ENCODE data around the gene SPTBN4.

The SPTBN4 gene

DNA sequence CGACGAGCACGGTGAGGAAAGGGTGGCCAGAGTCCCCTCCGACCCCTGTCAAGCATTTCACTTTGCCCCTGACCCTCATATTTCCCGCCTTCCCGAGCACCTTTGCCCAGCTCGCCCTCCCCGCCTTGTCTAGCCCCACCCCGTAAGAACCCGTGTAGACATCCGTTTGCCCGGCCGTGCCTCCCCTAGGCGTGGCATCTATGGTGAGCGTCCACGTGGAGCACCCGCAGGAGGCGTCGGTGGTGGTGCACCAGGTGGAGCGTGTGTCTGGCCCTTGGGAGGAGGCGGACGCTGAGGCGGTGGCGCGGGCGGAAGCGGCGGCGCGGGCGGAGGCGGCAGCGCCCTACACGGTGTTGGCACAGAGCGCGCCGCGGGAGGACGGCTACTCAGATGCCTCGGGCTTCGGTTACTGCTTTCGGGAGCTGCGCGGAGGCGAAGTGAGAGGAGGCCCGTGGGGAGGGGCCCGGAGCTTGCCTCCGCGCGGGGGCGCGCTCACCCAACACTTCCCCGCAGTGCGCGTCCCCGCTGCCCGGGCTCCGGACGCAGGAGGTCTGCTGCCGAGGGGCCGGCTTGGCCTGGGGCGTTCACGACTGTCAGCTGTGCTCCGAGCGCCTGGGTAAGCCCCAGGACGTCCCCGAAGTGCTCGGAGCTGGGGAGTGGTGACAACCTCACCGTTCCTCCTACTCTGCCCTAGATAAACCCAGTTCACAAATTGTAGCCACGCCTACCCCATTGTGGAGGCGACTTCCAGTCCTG is 138.6 kb downstream of the SPTBN4 start:
- peak overlapping the region; percentile 57 for H2BK120ac ChIP-seq (ENCODE audit: low read depth, low read length)
- H2BK5ac ChIP-seq (ENCODE audit: low read depth, low read length, poor library complexity, severe bottlenecking), result no peak overlapping the region
- peak overlapping the region; percentile 78 to 90 for H3K18ac ChIP-seq (ENCODE audit: low read depth in 1 of 2, low read length in 2 of 2)
- H2BK15ac ChIP-seq (ENCODE audit: low read depth, poor library complexity, severe bottlenecking), result peak overlapping the region; percentile 52
- H3K23ac ChIP-seq (ENCODE audit: low read length in 2 of 2), result no peak overlapping the region
- peak overlapping the region; percentile 86 for H3K4me2 ChIP-seq (ENCODE audit: low read length, poor library complexity, severe bottlenecking)
- under 1% methylated on average over 69 of the region's 71 CpGs for WGBS
- peak overlapping the region; percentile 52 to 73 for H3K4me3 ChIP-seq (ENCODE audit: insufficient read depth in 1 of 2, low read depth in 1 of 2, low read length in 2 of 2)
- peak; percentile 71 for DNase-seq
- H4K8ac ChIP-seq (ENCODE audit: low read length), result peak overlapping the region; percentile 76
- peak overlapping the region; percentile 69 to 92 for H2BK12ac ChIP-seq (ENCODE audit: low read length in 2 of 2)
- no peaks in the 10 kb centered on the region for H3K9me3 ChIP-seq (ENCODE audit: control insufficient read depth, low read length)
- peaks cover 19 to 31% of the 10 kb centered on the region in 2 experiments for H3K27me3 ChIP-seq (ENCODE audit: control insufficient read depth in 1 of 2, insufficient read depth in 1 of 2, low read length in 2 of 2)
- peaks cover 48% of the 10 kb centered on the region for H3K4me1 ChIP-seq (ENCODE audit: control insufficient read depth, insufficient read depth, low read depth, low read length)
- no peak overlapping the region for H2AK5ac ChIP-seq (ENCODE audit: low read length, severe bottlenecking)
- peak overlapping the region in 1 of 2 experiments; percentile 75 for H3K14ac ChIP-seq (ENCODE audit: low read length in 2 of 2)
- peak overlapping the region; percentile 68 to 81 for H3K4ac ChIP-seq (ENCODE audit: low read depth in 1 of 2, low read length in 2 of 2)
- H3K36me3 ChIP-seq (ENCODE audit: control insufficient read depth in 1 of 2, insufficient read depth in 2 of 2, low read depth in 1 of 2, low read length in 2 of 2), result peaks cover 0 to 4% of the 10 kb centered on the region in 2 experiments
- H2AFZ ChIP-seq (ENCODE audit: low read depth, low read length), result peak overlapping the region; percentile 66
- H4K91ac ChIP-seq (ENCODE audit: low read length), result peak overlapping the region; percentile 92
- peak overlapping the region; percentile 9 for H3K9ac ChIP-seq (ENCODE audit: low read length)
- H3K79me1 ChIP-seq (replicated peaks; ENCODE audit: low read length, poor library complexity, severe bottlenecking), result no peaks in the 10 kb centered on the region
- H3K27ac ChIP-seq (ENCODE audit: low read length, poor library complexity, severe bottlenecking), result no peak overlapping the region

DNA sequence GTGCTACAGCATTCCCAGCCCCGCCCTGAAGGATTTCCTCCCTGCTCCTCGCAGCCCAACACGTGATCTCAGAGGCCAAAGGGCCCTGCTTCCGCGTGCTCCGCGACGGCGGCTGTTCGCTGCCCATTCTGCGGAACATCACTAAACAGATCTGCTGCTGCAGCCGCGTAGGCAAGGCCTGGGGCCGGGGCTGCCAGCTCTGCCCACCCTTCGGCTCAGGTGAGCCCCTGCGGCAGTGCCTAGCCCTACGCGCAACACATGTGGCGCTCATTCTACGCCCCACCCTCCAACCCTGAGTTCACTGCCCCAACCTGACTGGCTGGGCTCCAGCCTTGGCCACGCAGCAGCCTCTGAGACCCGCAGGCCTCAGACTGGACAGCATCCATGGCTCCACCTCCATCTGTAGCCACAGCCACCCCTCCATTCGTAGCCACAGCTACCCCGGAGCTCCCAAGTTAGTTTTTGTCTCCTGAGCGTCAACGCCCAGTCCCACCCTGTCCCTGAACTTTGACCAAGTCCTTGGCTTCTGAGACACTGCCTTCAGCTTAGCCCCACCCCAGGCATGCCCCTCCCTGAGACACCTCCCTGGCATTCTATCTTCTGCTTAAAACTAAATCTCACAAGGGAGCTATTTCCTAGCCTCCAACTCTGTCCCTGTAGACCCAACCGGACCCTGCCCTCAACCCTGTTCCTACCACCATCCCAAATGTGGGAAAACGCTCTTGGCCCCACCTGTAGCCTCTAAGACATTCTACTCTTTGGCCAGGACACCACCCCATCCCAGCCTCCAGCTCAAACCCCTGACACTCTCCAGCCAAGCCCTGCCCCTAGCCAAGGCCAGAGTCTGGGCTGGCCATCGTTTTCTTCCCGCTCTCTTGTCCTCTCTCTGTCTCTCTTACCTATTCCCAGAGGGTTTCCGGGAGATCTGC is 140.8 kb downstream of the SPTBN4 start:
- Histone ChIP-seq H3K36me3 (ENCODE audit: control insufficient read depth in 1 of 2, insufficient read depth in 2 of 2, low read depth in 1 of 2, low read length in 2 of 2) (peaks cover 0 to 2% of the 10 kb centered on the region in 2 experiments), H3K9ac (ENCODE audit: low read length) (no peak overlapping the region), H3K4me1 (ENCODE audit: control insufficient read depth, insufficient read depth, low read depth, low read length) (peaks cover 34% of the 10 kb centered on the region), H2BK12ac (ENCODE audit: low read length in 2 of 2) (no peak overlapping the region), H3K23ac (ENCODE audit: low read length in 2 of 2) (no peak overlapping the region), H2AFZ (ENCODE audit: low read depth, low read length) (no peak overlapping the region), H2AK5ac (ENCODE audit: low read length, severe bottlenecking) (no peak overlapping the region), H2BK5ac (ENCODE audit: low read depth, low read length, poor library complexity, severe bottlenecking) (no peak overlapping the region), H3K4me3 (ENCODE audit: insufficient read depth in 1 of 2, low read depth in 1 of 2, low read length in 2 of 2) (no peak overlapping the region), H3K79me1 (replicated peaks; ENCODE audit: low read length, poor library complexity, severe bottlenecking) (no peaks in the 10 kb centered on the region), H3K27ac (ENCODE audit: low read length, poor library complexity, severe bottlenecking) (no peak overlapping the region), H3K14ac (ENCODE audit: low read length in 2 of 2) (no peak overlapping the region), H2BK15ac (ENCODE audit: low read depth, poor library complexity, severe bottlenecking) (no peak overlapping the region), H4K91ac (ENCODE audit: low read length) (peak overlapping the region; percentile 23), H4K8ac (ENCODE audit: low read length) (no peak overlapping the region), H3K18ac (ENCODE audit: low read depth in 1 of 2, low read length in 2 of 2) (no peak overlapping the region), H3K27me3 (ENCODE audit: control insufficient read depth in 1 of 2, insufficient read depth in 1 of 2, low read length in 2 of 2) (peaks cover 10 to 18% of the 10 kb centered on the region in 2 experiments), H3K9me3 (ENCODE audit: control insufficient read depth, low read length) (no peaks in the 10 kb centered on the region), H2BK120ac (ENCODE audit: low read depth, low read length) (no peak overlapping the region), H3K4ac (ENCODE audit: low read depth in 1 of 2, low read length in 2 of 2) (no peak overlapping the region), H3K4me2 (ENCODE audit: low read length, poor library complexity, severe bottlenecking) (no peak overlapping the region)
- DNase-seq, result no peak
- WGBS, result 79% methylated on average over 31 of the region's 31 CpGs

DNA sequence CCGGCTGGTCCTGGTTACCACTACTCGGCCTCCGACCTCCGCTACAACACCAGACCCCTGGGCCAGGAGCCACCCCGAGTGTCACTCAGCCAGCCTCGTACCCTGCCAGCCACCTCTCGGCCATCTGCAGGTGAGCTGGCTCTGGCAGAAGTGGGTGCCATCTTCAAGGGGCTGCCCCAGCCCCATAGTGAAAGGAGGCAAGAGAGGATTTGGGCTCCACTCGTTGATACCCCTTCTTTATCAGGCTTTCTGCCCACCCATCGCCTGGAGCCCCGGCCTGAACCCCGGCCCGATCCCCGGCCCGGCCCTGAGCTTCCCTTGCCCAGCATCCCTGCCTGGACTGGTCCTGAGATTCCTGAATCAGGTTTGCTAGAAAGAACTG is 141.4 kb downstream of the SPTBN4 start:
- no peak overlapping the region for H3K23ac ChIP-seq (ENCODE audit: low read length in 2 of 2)
- H2BK5ac ChIP-seq (ENCODE audit: low read depth, low read length, poor library complexity, severe bottlenecking), result no peak overlapping the region
- no peak overlapping the region for H2BK120ac ChIP-seq (ENCODE audit: low read depth, low read length)
- no peaks in the 10 kb centered on the region for H3K9me3 ChIP-seq (ENCODE audit: control insufficient read depth, low read length)
- peaks cover 0 to 2% of the 10 kb centered on the region in 2 experiments for H3K36me3 ChIP-seq (ENCODE audit: control insufficient read depth in 1 of 2, insufficient read depth in 2 of 2, low read depth in 1 of 2, low read length in 2 of 2)
- H3K79me1 ChIP-seq (replicated peaks; ENCODE audit: low read length, poor library complexity, severe bottlenecking), result no peaks in the 10 kb centered on the region
- no peak overlapping the region for H3K4me3 ChIP-seq (ENCODE audit: insufficient read depth in 1 of 2, low read depth in 1 of 2, low read length in 2 of 2)
- H4K91ac ChIP-seq (ENCODE audit: low read length), result no peak overlapping the region
- H2BK15ac ChIP-seq (ENCODE audit: low read depth, poor library complexity, severe bottlenecking), result no peak overlapping the region
- no peak overlapping the region for H4K8ac ChIP-seq (ENCODE audit: low read length)
- H3K4me2 ChIP-seq (ENCODE audit: low read length, poor library complexity, severe bottlenecking), result no peak overlapping the region
- peaks cover 10 to 18% of the 10 kb centered on the region in 2 experiments for H3K27me3 ChIP-seq (ENCODE audit: control insufficient read depth in 1 of 2, insufficient read depth in 1 of 2, low read length in 2 of 2)
- no peak overlapping the region for H3K9ac ChIP-seq (ENCODE audit: low read length)
- H3K4ac ChIP-seq (ENCODE audit: low read depth in 1 of 2, low read length in 2 of 2), result no peak overlapping the region
- H2AK5ac ChIP-seq (ENCODE audit: low read length, severe bottlenecking), result no peak overlapping the region
- peaks cover 35% of the 10 kb centered on the region for H3K4me1 ChIP-seq (ENCODE audit: control insufficient read depth, insufficient read depth, low read depth, low read length)
- no peak overlapping the region for H3K18ac ChIP-seq (ENCODE audit: low read depth in 1 of 2, low read length in 2 of 2)
- no peak overlapping the region for H3K27ac ChIP-seq (ENCODE audit: low read length, poor library complexity, severe bottlenecking)
- no peak overlapping the region for H2BK12ac ChIP-seq (ENCODE audit: low read length in 2 of 2)
- 91% methylated on average over 14 of the region's 14 CpGs for WGBS
- DNase-seq, result no peak
- no peak overlapping the region for H2AFZ ChIP-seq (ENCODE audit: low read depth, low read length)
- H3K14ac ChIP-seq (ENCODE audit: low read length in 2 of 2), result no peak overlapping the region

DNA sequence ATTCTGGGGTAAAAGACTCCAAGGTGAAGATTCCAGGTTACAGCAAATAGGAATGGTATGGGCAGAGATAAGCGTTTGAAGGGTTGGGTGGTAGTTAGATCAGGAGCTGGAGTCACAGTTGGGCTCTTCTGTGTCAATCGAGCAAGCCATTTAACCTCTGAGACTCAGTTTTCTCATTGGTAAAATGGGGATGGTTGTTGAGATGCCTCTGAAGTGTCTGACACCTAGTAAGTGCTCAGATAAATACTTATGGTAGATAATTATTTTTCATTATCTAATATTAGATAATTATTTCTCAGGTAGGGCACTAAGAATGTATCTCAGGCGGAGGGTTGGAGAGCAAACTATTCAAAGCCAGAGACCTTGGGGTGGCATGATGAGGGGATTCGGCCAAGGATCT is 142.2 kb downstream of the SPTBN4 start:
- DNase-seq, result no peak
- H4K8ac ChIP-seq (ENCODE audit: low read length), result no peak overlapping the region
- 96% methylated on average over 4 of the region's 4 CpGs for WGBS
- no peak overlapping the region for H3K14ac ChIP-seq (ENCODE audit: low read length in 2 of 2)
- no peak overlapping the region for H3K18ac ChIP-seq (ENCODE audit: low read depth in 1 of 2, low read length in 2 of 2)
- no peak overlapping the region for H2AFZ ChIP-seq (ENCODE audit: low read depth, low read length)
- H2BK5ac ChIP-seq (ENCODE audit: low read depth, low read length, poor library complexity, severe bottlenecking), result no peak overlapping the region
- no peak overlapping the region for H4K91ac ChIP-seq (ENCODE audit: low read length)
- no peak overlapping the region for H3K4me3 ChIP-seq (ENCODE audit: insufficient read depth in 1 of 2, low read depth in 1 of 2, low read length in 2 of 2)
- H3K23ac ChIP-seq (ENCODE audit: low read length in 2 of 2), result no peak overlapping the region
- H3K4ac ChIP-seq (ENCODE audit: low read depth in 1 of 2, low read length in 2 of 2), result no peak overlapping the region
- H3K79me1 ChIP-seq (replicated peaks; ENCODE audit: low read length, poor library complexity, severe bottlenecking), result no peaks in the 10 kb centered on the region
- no peak overlapping the region for H3K9ac ChIP-seq (ENCODE audit: low read length)
- H3K4me1 ChIP-seq (ENCODE audit: control insufficient read depth, insufficient read depth, low read depth, low read length), result peaks cover 35% of the 10 kb centered on the region
- no peak overlapping the region for H2BK120ac ChIP-seq (ENCODE audit: low read depth, low read length)
- peaks cover 10 to 18% of the 10 kb centered on the region in 2 experiments for H3K27me3 ChIP-seq (ENCODE audit: control insufficient read depth in 1 of 2, insufficient read depth in 1 of 2, low read length in 2 of 2)
- no peak overlapping the region for H2BK12ac ChIP-seq (ENCODE audit: low read length in 2 of 2)
- H3K36me3 ChIP-seq (ENCODE audit: control insufficient read depth in 1 of 2, insufficient read depth in 2 of 2, low read depth in 1 of 2, low read length in 2 of 2), result peaks cover 0 to 2% of the 10 kb centered on the region in 2 experiments
- H2AK5ac ChIP-seq (ENCODE audit: low read length, severe bottlenecking), result no peak overlapping the region
- H3K9me3 ChIP-seq (ENCODE audit: control insufficient read depth, low read length), result no peaks in the 10 kb centered on the region
- peak overlapping the region; percentile 63 for H2BK15ac ChIP-seq (ENCODE audit: low read depth, poor library complexity, severe bottlenecking)
- peak overlapping the region; percentile 46 for H3K4me2 ChIP-seq (ENCODE audit: low read length, poor library complexity, severe bottlenecking)
- H3K27ac ChIP-seq (ENCODE audit: low read length, poor library complexity, severe bottlenecking), result no peak overlapping the region
